Medulla oblongata (tissue), 1 donor: ENCODE measurements around the gene CAPN1.
A peak's percentile ranks its signal among the peaks of the same experiment; 100 is the strongest.
"Not testable (repeated sequence)": the region's sequence is repeated elsewhere in the genome, so short reads cannot be mapped to it uniquely, and the experiment has no call there.

Experiments
- DNase-seq: peaks from one replicate; pipeline ENCODE4 v3.0.0-alpha.2; 2015; ENCODE audit errors: extremely low spot score

Gene CAPN1

GRCh38 chr11:65217441-65218423 is 36.0 kb downstream of the CAPN1 start:
- DNase-seq, result no peak

- no peak for DNase-seq
Observed at GRCh38 chr11:65218446-65218845, 36.7 kb downstream of the CAPN1 start.

GRCh38 chr11:65219930-65220213 is 38.1 kb downstream of the CAPN1 start:
- no peak for DNase-seq

- DNase-seq, result no peak
Observed at GRCh38 chr11:65221026-65221425, 39.3 kb downstream of the CAPN1 start.

GRCh38 chr11:65223011-65223410 is 41.3 kb downstream of the CAPN1 start:
- DNase-seq, result no peak

GRCh38 chr11:65224930-65225278 is 43.2 kb downstream of the CAPN1 start:
- DNase-seq, result no peak

GRCh38 chr11:65225279-65226102 is 43.8 kb downstream of the CAPN1 start:
- DNase-seq, result peak; percentile 62

GRCh38 chr11:65226103-65226442 is 44.3 kb downstream of the CAPN1 start:
- DNase-seq, result no peak

- no peak for DNase-seq
Observed at GRCh38 chr11:65227879-65228278, 46.2 kb downstream of the CAPN1 start.

- no peak for DNase-seq
Observed at GRCh38 chr11:65236194-65237059, 54.7 kb downstream of the CAPN1 start.

GRCh38 chr11:65238302-65238701 is 56.6 kb downstream of the CAPN1 start:
- not testable (repeated sequence) for DNase-seq

- DNase-seq, result no peak
Observed at GRCh38 chr11:65241134-65241533, 59.4 kb downstream of the CAPN1 start.

- no peak for DNase-seq
Observed at GRCh38 chr11:65241692-65242091, 60.0 kb downstream of the CAPN1 start.

GRCh38 chr11:65242389-65242788 is 60.7 kb downstream of the CAPN1 start:
- DNase-seq, result no peak

- DNase-seq, result no peak
Observed at GRCh38 chr11:65243797-65244196, 62.1 kb downstream of the CAPN1 start.

GRCh38 chr11:65245046-65245445 is 63.3 kb downstream of the CAPN1 start:
- not testable (repeated sequence) for DNase-seq

GRCh38 chr11:65246506-65246905 is 64.8 kb downstream of the CAPN1 start:
- DNase-seq, result no peak

- DNase-seq, result not testable (repeated sequence)
Observed at GRCh38 chr11:65248184-65248710, 66.5 kb downstream of the CAPN1 start.

- DNase-seq, result no peak
Observed at GRCh38 chr11:65251476-65251875, 69.7 kb downstream of the CAPN1 start.

- no peak for DNase-seq
Observed at GRCh38 chr11:65254724-65255123, 73.0 kb downstream of the CAPN1 start.

- DNase-seq, result no peak
Observed at GRCh38 chr11:65258988-65259387, 77.3 kb downstream of the CAPN1 start.

- DNase-seq, result no peak
Observed at GRCh38 chr11:65260302-65260701, 78.6 kb downstream of the CAPN1 start.
